ENCODE measurements around the gene CFAP99. TPM values are rescaled to one million over a fixed set of nuclear protein-coding genes. Genes with fewer than 3 reads are reported as not detected.

The CFAP99 gene
- total and polyA plus RNA-seq, 2 donors (not counting 1 experiment from before 2014, with no cell fraction given), result under 0.01 TPM; not detected in 1

GRCh38 chr4:2386717-2387116 lies 32.0 kb upstream of the CFAP99 start:
- H3K4me2 ChIP-seq (ENCODE audit: extremely low read depth, insufficient read depth, low read length), result no peak overlapping the region
- no peak for DNase-seq (ENCODE audit: low read depth in 2 of 2)
- no peaks in the 10 kb centered on the region for H3K9me3 ChIP-seq (ENCODE audit: control insufficient read depth, insufficient read depth, low read depth, low read length)
- H4K20me1 ChIP-seq (ENCODE audit: control insufficient read depth, extremely low read depth, insufficient read depth, low read length), result no peaks in the 10 kb centered on the region
- H3K27me3 ChIP-seq (ENCODE audit: control insufficient read depth, insufficient read depth, low read length), result no peaks in the 10 kb centered on the region
- H3K79me2 ChIP-seq (ENCODE audit: control insufficient read depth, insufficient read depth, low read length), result no peaks in the 10 kb centered on the region
- H3K27ac ChIP-seq (ENCODE audit: insufficient read depth, low read length), result no peak overlapping the region
- no peak for TF ChIP-seq EZH2 (IDR thresholded peaks at IDR 0.05; ENCODE audit: low read length, missing control alignments)
- TF ChIP-seq CTCF (conservative IDR thresholded peaks at IDR 0.05 in 1 of 2, IDR thresholded peaks at IDR 0.05 in 1 of 2; ENCODE audit: low read depth in 1 of 2, low read length in 2 of 2), result no peak
- H3K36me3 ChIP-seq (ENCODE audit: control insufficient read depth, insufficient read depth, low read length), result no peaks in the 10 kb centered on the region
- H2AFZ ChIP-seq (ENCODE audit: low read length), result no peak overlapping the region
- no peak overlapping the region for H3K9ac ChIP-seq (ENCODE audit: insufficient read depth, low read length)
- no peaks in the 10 kb centered on the region for H3K4me1 ChIP-seq (ENCODE audit: control insufficient read depth, extremely low read depth, insufficient read depth, low read length)
- no peak overlapping the region for H3K4me3 ChIP-seq (replicated peaks in 1 of 4; ENCODE audit: control extremely low read depth in 1 of 4, insufficient read depth in 1 of 4, low read depth in 3 of 4, low read length in 4 of 4)

GRCh38 chr4:2387218-2387617 lies 31.5 kb upstream of the CFAP99 start:
- Histone ChIP-seq H4K20me1 (ENCODE audit: control insufficient read depth, extremely low read depth, insufficient read depth, low read length) (no peaks in the 10 kb centered on the region), H3K9me3 (ENCODE audit: control insufficient read depth, insufficient read depth, low read depth, low read length) (no peaks in the 10 kb centered on the region), H3K27me3 (ENCODE audit: control insufficient read depth, insufficient read depth, low read length) (no peaks in the 10 kb centered on the region), H3K79me2 (ENCODE audit: control insufficient read depth, insufficient read depth, low read length) (no peaks in the 10 kb centered on the region), H3K9ac (ENCODE audit: insufficient read depth, low read length) (no peak overlapping the region), H3K4me3 (replicated peaks in 1 of 4; ENCODE audit: control extremely low read depth in 1 of 4, insufficient read depth in 1 of 4, low read depth in 3 of 4, low read length in 4 of 4) (no peak overlapping the region), H3K27ac (ENCODE audit: insufficient read depth, low read length) (no peak overlapping the region), H3K4me2 (ENCODE audit: extremely low read depth, insufficient read depth, low read length) (no peak overlapping the region), H3K36me3 (ENCODE audit: control insufficient read depth, insufficient read depth, low read length) (no peaks in the 10 kb centered on the region), H2AFZ (ENCODE audit: low read length) (no peak overlapping the region), H3K4me1 (ENCODE audit: control insufficient read depth, extremely low read depth, insufficient read depth, low read length) (no peaks in the 10 kb centered on the region)
- DNase-seq (ENCODE audit: low read depth in 2 of 2), result no peak
- TF ChIP-seq CTCF (conservative IDR thresholded peaks at IDR 0.05 in 1 of 2, IDR thresholded peaks at IDR 0.05 in 1 of 2; ENCODE audit: low read depth in 1 of 2, low read length in 2 of 2) (no peak), EZH2 (IDR thresholded peaks at IDR 0.05; ENCODE audit: low read length, missing control alignments) (no peak)

GRCh38 chr4:2387829-2388228 lies 30.9 kb upstream of the CFAP99 start:
- Histone ChIP-seq H3K27ac (ENCODE audit: insufficient read depth, low read length) (no peak overlapping the region), H3K9ac (ENCODE audit: insufficient read depth, low read length) (no peak overlapping the region), H3K9me3 (ENCODE audit: control insufficient read depth, insufficient read depth, low read depth, low read length) (no peaks in the 10 kb centered on the region), H4K20me1 (ENCODE audit: control insufficient read depth, extremely low read depth, insufficient read depth, low read length) (no peaks in the 10 kb centered on the region), H3K4me3 (replicated peaks in 1 of 4; ENCODE audit: control extremely low read depth in 1 of 4, insufficient read depth in 1 of 4, low read depth in 3 of 4, low read length in 4 of 4) (no peak overlapping the region), H3K4me2 (ENCODE audit: extremely low read depth, insufficient read depth, low read length) (no peak overlapping the region), H2AFZ (ENCODE audit: low read length) (no peak overlapping the region), H3K79me2 (ENCODE audit: control insufficient read depth, insufficient read depth, low read length) (no peaks in the 10 kb centered on the region), H3K36me3 (ENCODE audit: control insufficient read depth, insufficient read depth, low read length) (no peaks in the 10 kb centered on the region), H3K27me3 (ENCODE audit: control insufficient read depth, insufficient read depth, low read length) (no peaks in the 10 kb centered on the region), H3K4me1 (ENCODE audit: control insufficient read depth, extremely low read depth, insufficient read depth, low read length) (no peaks in the 10 kb centered on the region)
- DNase-seq (ENCODE audit: low read depth in 2 of 2), result no peak
- TF ChIP-seq CTCF (conservative IDR thresholded peaks at IDR 0.05 in 1 of 2, IDR thresholded peaks at IDR 0.05 in 1 of 2; ENCODE audit: low read depth in 1 of 2, low read length in 2 of 2), result no peak
- TF ChIP-seq EZH2 (IDR thresholded peaks at IDR 0.05; ENCODE audit: low read length, missing control alignments), result no peak

All from fibroblast of lung (primary cell).